Subcutaneous adipose tissue (tissue), 4 donors: Measurements from ENCODE around the gene PDE3B. TPM values are rescaled to one million over a fixed set of nuclear protein-coding genes. Genes with fewer than 3 reads are reported as not detected.

Experiments used
- small RNA-seq: library from RNA; depleted of rRNA; stranded (forward); fragments of <200 nt; gene quantifications from one replicate; pipeline ENCODE3, GENCODE V24; 2016
- total RNA-seq, 4 donors: library from RNA; depleted of rRNA; stranded (reverse); fragments of >200 nt; gene quantifications; one replicate each; pipeline ENCODE4 v1.1.0, GENCODE V29; 2016
- TF ChIP-seq, protein P1 (sequence below): fragments of 450-650 bp; IDR thresholded peaks from one replicate; pipeline ENCODE4 v1.5.1; 2016; ENCODE audit warnings: low read depth, mild to moderate bottlenecking, control low read depth, antibody characterized with exemption, moderate library complexity

PDE3B gene
- total RNA-seq, 4 donors from 2014 or later, result 158 to 367 (median 171) TPM

DNA sequence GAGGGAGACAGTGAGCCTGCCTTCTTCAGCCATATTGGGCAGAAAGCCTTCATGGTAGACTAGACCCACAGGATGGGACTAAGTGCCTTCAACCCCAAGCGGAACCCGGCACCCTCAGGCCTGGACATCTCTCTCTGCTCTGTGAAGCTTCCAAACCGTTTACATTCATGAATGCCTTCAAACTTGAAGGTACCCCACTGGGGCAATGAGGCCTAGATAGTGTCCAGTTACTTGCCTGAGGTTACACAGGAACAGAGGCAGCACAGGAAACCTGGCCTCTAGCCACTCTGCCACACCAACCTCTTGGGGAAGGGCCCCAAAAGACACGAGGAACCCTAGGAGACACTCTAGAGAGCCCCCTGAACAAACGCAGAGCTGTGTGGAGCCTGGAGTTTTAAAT, 263.0 kb downstream of the PDE3B start:
- TF ChIP-seq, protein P1, sequence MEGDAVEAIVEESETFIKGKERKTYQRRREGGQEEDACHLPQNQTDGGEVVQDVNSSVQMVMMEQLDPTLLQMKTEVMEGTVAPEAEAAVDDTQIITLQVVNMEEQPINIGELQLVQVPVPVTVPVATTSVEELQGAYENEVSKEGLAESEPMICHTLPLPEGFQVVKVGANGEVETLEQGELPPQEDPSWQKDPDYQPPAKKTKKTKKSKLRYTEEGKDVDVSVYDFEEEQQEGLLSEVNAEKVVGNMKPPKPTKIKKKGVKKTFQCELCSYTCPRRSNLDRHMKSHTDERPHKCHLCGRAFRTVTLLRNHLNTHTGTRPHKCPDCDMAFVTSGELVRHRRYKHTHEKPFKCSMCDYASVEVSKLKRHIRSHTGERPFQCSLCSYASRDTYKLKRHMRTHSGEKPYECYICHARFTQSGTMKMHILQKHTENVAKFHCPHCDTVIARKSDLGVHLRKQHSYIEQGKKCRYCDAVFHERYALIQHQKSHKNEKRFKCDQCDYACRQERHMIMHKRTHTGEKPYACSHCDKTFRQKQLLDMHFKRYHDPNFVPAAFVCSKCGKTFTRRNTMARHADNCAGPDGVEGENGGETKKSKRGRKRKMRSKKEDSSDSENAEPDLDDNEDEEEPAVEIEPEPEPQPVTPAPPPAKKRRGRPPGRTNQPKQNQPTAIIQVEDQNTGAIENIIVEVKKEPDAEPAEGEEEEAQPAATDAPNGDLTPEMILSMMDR, result no peak

DNA sequence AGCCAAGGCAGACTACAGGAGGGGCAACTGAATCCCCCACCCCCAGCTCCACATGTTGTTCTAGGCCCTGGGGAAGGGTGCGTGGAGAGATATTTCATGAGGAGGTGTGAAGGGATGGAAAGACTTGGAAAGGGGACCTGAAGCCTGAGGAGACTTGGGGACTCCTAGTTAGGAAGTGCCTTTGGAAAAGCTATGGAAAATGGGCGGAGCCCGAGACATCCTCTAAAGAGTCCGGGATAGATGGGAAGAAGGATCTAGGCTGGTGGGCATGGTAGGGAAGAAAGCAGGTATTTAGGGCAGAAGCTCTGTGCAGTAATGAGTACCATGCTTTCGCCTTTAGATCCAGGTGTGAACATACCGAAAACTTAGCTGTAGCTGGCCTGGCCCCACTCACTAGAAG, 263.4 kb downstream of the PDE3B start:
- TF ChIP-seq, protein P1, result no peak

DNA sequence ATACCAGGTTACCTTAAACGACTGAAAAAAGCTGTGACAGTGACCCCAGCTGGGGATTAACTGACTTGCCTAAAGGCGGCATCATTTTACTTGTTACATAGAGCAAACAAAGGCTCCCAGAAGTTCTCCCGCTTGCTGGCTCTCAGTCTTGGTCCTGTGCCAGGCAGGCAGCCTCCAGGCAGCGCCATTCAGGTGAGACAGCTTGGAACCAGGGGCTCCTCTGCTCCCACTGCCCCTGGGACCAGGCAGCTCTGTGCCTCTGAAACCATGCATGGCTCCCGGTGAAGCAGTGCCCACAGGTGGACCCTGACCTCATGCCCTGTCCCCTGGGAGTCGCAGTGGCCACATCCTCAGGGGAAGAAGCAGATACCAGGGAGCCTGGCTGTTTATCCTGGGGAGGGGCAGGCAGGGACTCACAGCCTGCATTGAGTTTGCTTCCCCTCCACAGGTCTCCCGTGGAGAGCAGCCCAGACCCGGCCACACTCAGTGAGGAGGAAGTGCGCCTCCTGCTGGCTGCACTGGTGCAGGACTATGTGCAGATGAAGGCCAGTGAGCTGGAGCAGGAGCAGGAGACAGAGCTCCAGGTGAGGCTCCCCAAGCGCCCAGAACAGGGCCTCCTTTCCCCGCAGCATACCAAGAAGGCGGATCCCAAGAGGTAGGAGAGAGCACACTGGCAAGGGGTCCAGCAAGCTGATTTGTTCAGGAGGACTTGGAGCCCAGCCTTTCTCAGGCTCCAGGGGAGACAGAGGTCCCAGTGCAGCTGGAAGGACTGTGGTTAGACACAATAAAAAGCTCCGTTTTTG, 264.0 kb downstream of the PDE3B start:
- TF ChIP-seq, protein P1, result no peak

DNA sequence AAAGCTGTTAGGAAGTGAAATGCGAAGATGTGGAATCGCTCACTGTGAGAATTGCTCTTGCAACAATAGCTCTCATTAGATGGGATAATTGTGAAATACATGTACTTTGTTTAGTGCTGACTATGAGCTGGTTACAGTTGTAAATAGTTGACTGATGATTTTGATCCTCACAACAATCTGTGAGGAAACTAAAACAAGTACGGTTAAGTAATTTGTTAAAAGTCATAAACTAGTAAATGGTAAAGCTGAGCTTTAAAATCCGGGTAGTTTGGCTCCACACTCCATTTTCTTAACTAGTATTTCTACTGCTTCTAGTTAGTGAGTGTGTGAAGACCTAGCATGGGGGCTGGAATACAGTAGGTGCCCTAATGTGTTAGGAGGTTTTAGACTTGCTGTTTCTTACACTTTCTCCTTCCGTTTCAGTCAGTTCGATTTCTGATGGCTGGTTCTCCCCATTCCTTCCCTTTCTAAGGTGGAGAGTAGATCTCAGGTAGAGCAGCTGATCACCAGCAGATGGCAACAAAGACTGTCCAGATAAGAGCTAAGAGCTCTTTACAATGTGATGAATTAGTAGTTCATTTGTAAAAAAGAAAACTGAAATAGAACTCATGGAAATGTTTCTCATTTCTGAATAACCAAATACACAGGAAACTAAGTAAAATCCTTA, 264.7 kb downstream of the PDE3B start:
- TF ChIP-seq, protein P1, result no peak

DNA sequence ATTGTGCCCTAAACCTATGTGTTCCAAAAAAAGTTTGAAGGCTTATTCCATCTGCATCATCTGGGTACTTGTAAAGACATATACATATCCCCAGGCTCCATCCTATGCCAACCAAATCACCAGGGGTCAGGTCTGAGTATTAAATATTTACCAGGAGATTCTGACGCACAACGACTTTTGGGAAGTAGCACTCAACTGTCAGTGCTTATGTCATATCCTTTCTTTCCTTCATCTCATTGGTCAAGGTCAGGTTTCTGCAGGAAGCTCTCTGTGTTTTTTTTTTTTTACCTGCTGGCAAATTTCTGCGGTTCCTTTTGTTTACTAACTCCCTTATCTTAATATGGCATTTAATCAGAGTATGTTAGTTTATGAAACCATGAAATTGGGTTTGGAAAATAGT, 270.9 kb downstream of the PDE3B start:
- TF ChIP-seq, protein P1, result no peak

DNA sequence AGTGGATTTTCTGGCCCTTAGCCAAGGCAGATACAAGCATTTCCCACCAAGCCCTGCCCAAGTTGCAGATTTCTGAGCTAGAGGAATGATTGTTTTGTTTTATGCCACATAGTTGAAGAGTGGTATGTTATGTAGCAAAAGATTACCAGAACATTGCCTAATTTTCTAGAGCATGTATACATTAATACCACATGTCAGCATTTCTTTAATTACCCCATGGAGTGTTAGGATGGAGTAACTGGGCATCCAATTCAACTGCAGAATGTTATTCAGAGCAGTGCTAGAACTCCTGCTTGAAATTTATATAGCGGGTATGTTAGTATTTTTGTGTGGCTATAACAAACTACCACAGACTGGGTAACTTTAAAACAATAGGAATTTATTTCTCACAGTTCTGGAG, 272.8 kb downstream of the PDE3B start:
- TF ChIP-seq, protein P1, result no peak

Small RNA genes lying within 50 kb of the gene (small RNA-seq; reads per million reads assigned to genes)
- gene CALCP, result not detected

Other genes starting within 250 kb of the PDE3B start
- gene COPB1, start 144.0 kb upstream of the PDE3B start, total RNA-seq, result 100 to 1,000 TPM in 3 of 4 donors, 10 to 100 TPM in 1; 64.2 to 173 (median 123) TPM
- 100 to 1,000 TPM; 129 to 183 (median 145) TPM for gene PSMA1, start 123.4 kb upstream of the PDE3B start, total RNA-seq
- gene CYP2R1, start 248.4 kb downstream of the PDE3B start, total RNA-seq, result 10 to 100 TPM in 2 of 4 donors, 1 to 10 TPM in 2; 5.8 to 17.3 (median 9.7) TPM